Stomach (tissue), 9 donors: Measurements from ENCODE around the gene SLC17A3. TPM values are rescaled to one million over a fixed set of nuclear protein-coding genes. Genes with fewer than 3 reads are reported as not detected.

Experiments
- DNase-seq, 2 donors: peaks; one replicate each; pipeline versions ENCODE4 v3.0.0 to v3.0.0-alpha.2; 2013 to 2019
- H3K27ac ChIP-seq, 5 donors: fragments of 200-600 bp in 4 of 5; sonication (generic) in 4 of 5; one replicate each; pipeline ENCODE4 v1.5.1; 2013 to 2019; ENCODE audit warnings: mild to moderate bottlenecking in 1 of 5, moderate library complexity in 1 of 5
- H3K27me3 ChIP-seq, 3 donors: fragments of 200-600 bp; sonication (generic); one replicate each; pipeline ENCODE4 v1.5.1; 2017 to 2019; ENCODE audit warnings: mixed run types in 1 of 3
- H3K36me3 ChIP-seq, 4 donors: fragments of 200-600 bp; sonication (generic); 1 replicate in 3 of 4; 2 replicates in 1 of 4; pipeline ENCODE4 v1.5.1; 2016 to 2019
- H3K4me1 ChIP-seq, 4 donors: fragments of 200-600 bp; sonication (generic); one replicate each; pipeline ENCODE4 v1.5.1; 2016 to 2019
- H3K4me3 ChIP-seq, 4 donors: fragments of 200-600 bp; sonication (generic) in 3 of 4; one replicate each; pipeline ENCODE4 v1.5.1; 2016 to 2019; ENCODE audit warnings: mild to moderate bottlenecking in 1 of 4
- H3K9me3 ChIP-seq, 4 donors: fragments of 200-600 bp; sonication (generic); one replicate each; pipeline ENCODE4 v1.5.1; 2016 to 2019
- EP300 ChIP-seq: sonication (generic); formaldehyde crosslinking; IDR thresholded peaks from one replicate; pipeline ENCODE4 v1.6.1; 2017; ENCODE audit warnings: antibody characterized with exemption
- POLR2A ChIP-seq, 4 donors: fragments of 450-650 bp; IDR thresholded peaks; one replicate each; pipeline ENCODE4 v1.6.1; 2016; ENCODE audit warnings: antibody characterized with exemption in 4 of 4, control low read depth in 2 of 4, mild to moderate bottlenecking in 1 of 4, moderate library complexity in 1 of 4
- POLR2AphosphoS5 ChIP-seq, 3 donors: sonication (generic); formaldehyde crosslinking; IDR thresholded peaks; one replicate each; pipeline ENCODE4 v1.6.1; 2016; ENCODE audit warnings: antibody characterized with exemption in 3 of 3
- WGBS, 5 donors: extraction: QIAGEN DNeasy Blood & Tissue Kit in 3 of 5; methylation state at CpG; one replicate each; pipeline versions ENCODE4 v1.1.5 to v1.1.7; 2013 to 2018; 5-methylcytosine and 5-hydroxymethylcytosine counted together
- intact Hi-C: fragments of 100-400 bp; cut with DNase I; formaldehyde crosslinking; loops from one replicate; pipeline ENCODE4 v1.15.1; 2023; ENCODE audit warnings: low total_unique reads
- polyA plus RNA-seq, 3 donors: library from polyadenylated mRNA; stranded (reverse); fragments of 200-250 nt; gene quantifications; one replicate each; pipeline ENCODE4 v1.2.3, GENCODE V29; 2013
- total RNA-seq, 5 donors: library from RNA; depleted of rRNA; stranded (reverse); fragments of >200 nt; gene quantifications; one replicate each; pipeline versions ENCODE4 v1.1.0 to v1.2.3, GENCODE V29; 2014 to 2016
- TF ChIP-seq, protein P1 (sequence below), 7 experiments: fragments of 450-650 bp in 4 of 7; fragments of 200-600 bp in 3 of 7; sonication (generic) in 3 of 7; IDR thresholded peaks; one replicate each; pipeline ENCODE4 v1.5.1; 2016 to 2019; ENCODE audit warnings: antibody characterized with exemption in 7 of 7, control low read depth in 2 of 7, mild to moderate bottlenecking in 1 of 7
- donor health status: healthy with polysubstance abuse.
- donor health status: Bipolar disorder and iron deficiency.
- donor health status: healthy.

SLC17A3 gene
- total and polyA plus RNA-seq, 8 donors = not detected

DNA sequence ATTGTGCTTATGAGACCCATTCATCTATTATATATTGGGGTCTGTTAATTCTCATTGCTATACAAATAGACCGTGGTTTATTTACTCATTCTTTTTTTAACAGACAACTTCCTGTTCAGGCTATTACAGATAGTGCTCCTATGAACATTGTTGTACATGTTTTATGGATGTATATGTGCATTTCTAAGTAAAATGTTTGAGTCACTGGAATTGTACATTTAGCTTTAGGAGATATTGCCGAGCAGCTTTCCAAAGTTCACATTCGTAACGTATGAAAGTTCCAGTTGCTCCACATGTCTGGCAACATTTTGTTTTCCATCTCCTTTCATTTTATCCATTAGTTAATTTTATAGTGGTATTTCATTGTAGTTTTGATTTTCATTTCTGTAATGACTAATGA is 37.3 kb upstream of the SLC17A3 start:
- no peaks in the 10 kb centered on the region for H3K4me1 ChIP-seq
- intact Hi-C loops = no loop called here
- 44 to 57% (median 51%) methylated on average over 4 of the region's 4 CpGs for WGBS, 5 donors

GRCh38 chr6:25907475-25908014 is 33.5 kb upstream of the SLC17A3 start:
- WGBS, 5 donors = 40 to 59% (median 49%) methylated on average over 1 of the region's 1 CpG
- Histone ChIP-seq H3K4me1 (no peaks in the 10 kb centered on the region), H3K27ac (no peak overlapping the region), H3K9me3 (no peaks in the 10 kb centered on the region), H3K36me3 (no peaks in the 10 kb centered on the region), H3K27me3 (peaks cover 0 to 3% (median 0%) of the 10 kb centered on the region in 3 donors), H3K4me3 (no peak overlapping the region)
- TF ChIP-seq, protein P1, sequence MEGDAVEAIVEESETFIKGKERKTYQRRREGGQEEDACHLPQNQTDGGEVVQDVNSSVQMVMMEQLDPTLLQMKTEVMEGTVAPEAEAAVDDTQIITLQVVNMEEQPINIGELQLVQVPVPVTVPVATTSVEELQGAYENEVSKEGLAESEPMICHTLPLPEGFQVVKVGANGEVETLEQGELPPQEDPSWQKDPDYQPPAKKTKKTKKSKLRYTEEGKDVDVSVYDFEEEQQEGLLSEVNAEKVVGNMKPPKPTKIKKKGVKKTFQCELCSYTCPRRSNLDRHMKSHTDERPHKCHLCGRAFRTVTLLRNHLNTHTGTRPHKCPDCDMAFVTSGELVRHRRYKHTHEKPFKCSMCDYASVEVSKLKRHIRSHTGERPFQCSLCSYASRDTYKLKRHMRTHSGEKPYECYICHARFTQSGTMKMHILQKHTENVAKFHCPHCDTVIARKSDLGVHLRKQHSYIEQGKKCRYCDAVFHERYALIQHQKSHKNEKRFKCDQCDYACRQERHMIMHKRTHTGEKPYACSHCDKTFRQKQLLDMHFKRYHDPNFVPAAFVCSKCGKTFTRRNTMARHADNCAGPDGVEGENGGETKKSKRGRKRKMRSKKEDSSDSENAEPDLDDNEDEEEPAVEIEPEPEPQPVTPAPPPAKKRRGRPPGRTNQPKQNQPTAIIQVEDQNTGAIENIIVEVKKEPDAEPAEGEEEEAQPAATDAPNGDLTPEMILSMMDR (IDR thresholded peaks at IDR 0.05) = no peak
- no peak for TF ChIP-seq POLR2AphosphoS5 (IDR thresholded peaks at IDR 0.05)
- no peak for TF ChIP-seq EP300
- TF ChIP-seq POLR2A (IDR thresholded peaks at IDR 0.05) = no peak
- intact Hi-C loops = no loop called here
- no peak for DNase-seq

More for the DNA sequence above, 37.3 kb upstream of the SLC17A3 start:
- no peaks in the 10 kb centered on the region for H3K9me3 ChIP-seq
- no peaks in the 10 kb centered on the region for H3K36me3 ChIP-seq
- peaks cover 0 to 2% (median 0%) of the 10 kb centered on the region in 3 donors for H3K27me3 ChIP-seq
- H3K27ac ChIP-seq = no peak overlapping the region
- H3K4me3 ChIP-seq = no peak overlapping the region
- TF ChIP-seq POLR2AphosphoS5 (IDR thresholded peaks at IDR 0.05) (no peak), POLR2A (IDR thresholded peaks at IDR 0.05) (no peak), EP300 (no peak)
- TF ChIP-seq, protein P1 (IDR thresholded peaks at IDR 0.05) = no peak
- no peak for DNase-seq

DNA sequence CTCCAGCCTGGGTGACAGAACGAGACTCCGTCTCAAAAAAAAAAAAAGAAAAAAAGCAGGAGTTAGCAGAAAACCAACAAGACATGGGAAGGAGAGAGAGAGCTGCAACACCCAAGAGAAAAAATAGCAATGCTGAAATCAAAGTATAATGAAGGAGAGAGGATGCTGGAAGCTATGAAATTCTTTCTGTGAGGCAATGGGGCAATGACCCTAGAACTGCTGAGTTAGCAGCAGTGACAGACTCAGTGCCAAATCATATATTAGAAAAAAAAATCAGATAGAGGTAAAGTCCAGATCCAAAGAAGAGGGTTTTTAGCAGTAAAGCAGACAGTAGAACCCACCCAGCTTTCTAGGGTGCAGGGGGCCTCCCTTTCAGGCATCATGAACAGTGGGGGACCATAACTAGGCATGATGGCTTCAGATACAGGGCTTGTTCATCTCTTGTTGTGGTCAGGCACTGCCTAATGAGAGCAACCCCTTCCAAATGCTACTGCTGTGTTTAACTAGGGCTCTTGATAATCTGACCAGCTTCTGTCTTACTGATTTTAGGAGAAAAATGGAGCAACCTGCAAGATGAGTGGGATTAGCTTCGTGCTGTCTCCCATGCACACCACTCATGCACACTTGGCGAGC is 29.5 kb upstream of the SLC17A3 start:
- Histone ChIP-seq H3K36me3 (no peaks in the 10 kb centered on the region), H3K4me3 (no peak overlapping the region), H3K27ac (no peak overlapping the region), H3K9me3 (no peaks in the 10 kb centered on the region), H3K4me1 (no peaks in the 10 kb centered on the region), H3K27me3 (peaks cover 0 to 3% (median 0%) of the 10 kb centered on the region in 3 donors)
- no peak for DNase-seq
- TF ChIP-seq, protein P1 (IDR thresholded peaks at IDR 0.05) = no peak
- TF ChIP-seq EP300 = no peak
- TF ChIP-seq POLR2AphosphoS5 (IDR thresholded peaks at IDR 0.05) = no peak
- TF ChIP-seq POLR2A (IDR thresholded peaks at IDR 0.05) = no peak
- intact Hi-C loops = no loop called here
- WGBS, 5 donors = 84 to 93% (median 91%) methylated on average over 4 of the region's 4 CpGs

DNA sequence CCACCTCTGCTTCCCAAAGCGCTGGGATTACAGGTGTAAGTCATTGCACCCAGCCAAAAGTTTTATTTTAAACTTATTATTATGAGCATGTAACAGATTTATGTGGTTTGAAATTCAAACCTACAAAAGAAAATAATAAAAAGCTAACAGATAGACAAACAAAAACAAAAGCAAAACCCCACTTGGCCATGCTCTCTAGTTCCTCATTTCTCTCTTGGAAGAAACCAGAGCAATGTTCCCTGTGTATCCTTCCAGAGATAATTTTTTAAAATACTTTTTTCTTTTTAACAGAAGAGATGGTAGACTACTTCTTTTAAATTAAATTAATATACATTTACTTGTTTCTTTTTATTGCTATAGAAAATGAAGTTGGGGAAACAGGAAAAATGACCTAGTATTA is 28.0 kb upstream of the SLC17A3 start:
- no peak for DNase-seq
- H3K9me3 ChIP-seq = no peaks in the 10 kb centered on the region
- peaks cover 0 to 3% (median 0%) of the 10 kb centered on the region in 3 donors for H3K27me3 ChIP-seq
- TF ChIP-seq POLR2A (IDR thresholded peaks at IDR 0.05) = no peak
- TF ChIP-seq EP300 = no peak
- TF ChIP-seq POLR2AphosphoS5 (IDR thresholded peaks at IDR 0.05) = no peak
- TF ChIP-seq, protein P1 (IDR thresholded peaks at IDR 0.05) = no peak
- H3K4me1 ChIP-seq = no peaks in the 10 kb centered on the region
- intact Hi-C loops = no loop called here
- 92 to 97% (median 96%) methylated on average over 1 of the region's 1 CpG for WGBS, 5 donors
- H3K4me3 ChIP-seq = no peak overlapping the region
- no peaks in the 10 kb centered on the region for H3K36me3 ChIP-seq
- H3K27ac ChIP-seq = no peak overlapping the region
